ENCODE measurements around the gene ALDH1A2. TPM values are rescaled to one million over a fixed set of nuclear protein-coding genes. Genes with fewer than 3 reads are reported as not detected.
"Not testable (repeated sequence)": the region's sequence is repeated elsewhere in the genome, so short reads cannot be mapped to it uniquely, and the experiment has no call there.

Gene ALDH1A2
- total RNA-seq, 1 donor from 2014 or later: not detected

GRCh38 chr15:58002338-58003126, 63.0 kb downstream of the ALDH1A2 start:
- H3K27me3 Mint-ChIP-seq (ENCODE audit: insufficient read depth): peaks cover 21% of the 10 kb centered on the region
- no peak overlapping the region for H3K27ac Mint-ChIP-seq
- H3K36me3 Mint-ChIP-seq (ENCODE audit: low read depth): no peaks in the 10 kb centered on the region
- H3K4me1 Mint-ChIP-seq (ENCODE audit: low read depth): no peaks in the 10 kb centered on the region
- no peaks in the 10 kb centered on the region for H3K9me3 Mint-ChIP-seq
- no peak for DNase-seq (ENCODE audit: low spot score)
- no peak overlapping the region for H3K4me3 Mint-ChIP-seq
- intact Hi-C loops (cut with micrococcal nuclease): no loop called here

GRCh38 chr15:57999699-58000098, 65.8 kb downstream of the ALDH1A2 start:
- H3K36me3 Mint-ChIP-seq (ENCODE audit: low read depth); H3K4me1 Mint-ChIP-seq (ENCODE audit: low read depth); H3K27ac Mint-ChIP-seq; H3K4me3 Mint-ChIP-seq; intact Hi-C loops (cut with micrococcal nuclease); H3K9me3 Mint-ChIP-seq; DNase-seq (ENCODE audit: low spot score): not testable (repeated sequence)
- H3K27me3 Mint-ChIP-seq (ENCODE audit: insufficient read depth): peaks cover 24% of the 10 kb centered on the region

GRCh38 chr15:57996561-57996960, 69.0 kb downstream of the ALDH1A2 start:
- peaks cover 23% of the 10 kb centered on the region for H3K27me3 Mint-ChIP-seq (ENCODE audit: insufficient read depth)
- H3K9me3 Mint-ChIP-seq: no peaks in the 10 kb centered on the region
- intact Hi-C loops (cut with micrococcal nuclease): no loop called here
- DNase-seq (ENCODE audit: low spot score): no peak
- no peak overlapping the region for H3K4me3 Mint-ChIP-seq
- no peaks in the 10 kb centered on the region for H3K36me3 Mint-ChIP-seq (ENCODE audit: low read depth)
- H3K4me1 Mint-ChIP-seq (ENCODE audit: low read depth): no peaks in the 10 kb centered on the region
- no peak overlapping the region for H3K27ac Mint-ChIP-seq

GRCh38 chr15:57994221-57995049, 71.1 kb downstream of the ALDH1A2 start:
- Mint-ChIP-seq H3K27ac (no peak overlapping the region), H3K27me3 (ENCODE audit: insufficient read depth) (peaks cover 22% of the 10 kb centered on the region), H3K4me1 (ENCODE audit: low read depth) (no peaks in the 10 kb centered on the region), H3K36me3 (ENCODE audit: low read depth) (no peaks in the 10 kb centered on the region), H3K4me3 (no peak overlapping the region), H3K9me3 (no peaks in the 10 kb centered on the region)
- intact Hi-C loops (cut with micrococcal nuclease): no loop called here
- DNase-seq (ENCODE audit: low spot score): no peak

GRCh38 chr15:57993409-57994145, 71.9 kb downstream of the ALDH1A2 start:
- H3K4me1 Mint-ChIP-seq (ENCODE audit: low read depth): no peaks in the 10 kb centered on the region
- intact Hi-C loops (cut with micrococcal nuclease): no loop called here

GRCh38 chr15:57992761-57993355, 72.7 kb downstream of the ALDH1A2 start:
- H3K4me3 Mint-ChIP-seq: no peak overlapping the region

More at GRCh38 chr15:57993409-57994145, 71.9 kb downstream of the ALDH1A2 start:
- Mint-ChIP-seq H3K4me3 (no peak overlapping the region), H3K27ac (no peak overlapping the region), H3K36me3 (ENCODE audit: low read depth) (no peaks in the 10 kb centered on the region), H3K9me3 (no peaks in the 10 kb centered on the region), H3K27me3 (ENCODE audit: insufficient read depth) (peaks cover 20% of the 10 kb centered on the region)
- DNase-seq (ENCODE audit: low spot score): no peak

GRCh38 chr15:57973534-57973933, 92.0 kb downstream of the ALDH1A2 start:
- intact Hi-C loops (cut with micrococcal nuclease): no loop called here
- Mint-ChIP-seq H3K27ac (no peak overlapping the region), H3K36me3 (ENCODE audit: low read depth) (no peaks in the 10 kb centered on the region), H3K4me3 (no peak overlapping the region), H3K27me3 (ENCODE audit: insufficient read depth) (peaks cover 2% of the 10 kb centered on the region), H3K9me3 (no peaks in the 10 kb centered on the region), H3K4me1 (ENCODE audit: low read depth) (no peaks in the 10 kb centered on the region)
- DNase-seq (ENCODE audit: low spot score): no peak

More at GRCh38 chr15:57992761-57993355, 72.7 kb downstream of the ALDH1A2 start:
- H3K27me3 Mint-ChIP-seq (ENCODE audit: insufficient read depth): peaks cover 22% of the 10 kb centered on the region
- no peak for DNase-seq (ENCODE audit: low spot score)
- intact Hi-C loops (cut with micrococcal nuclease): no loop called here
- H3K9me3 Mint-ChIP-seq: no peaks in the 10 kb centered on the region
- no peaks in the 10 kb centered on the region for H3K36me3 Mint-ChIP-seq (ENCODE audit: low read depth)
- no peaks in the 10 kb centered on the region for H3K4me1 Mint-ChIP-seq (ENCODE audit: low read depth)
- no peak overlapping the region for H3K27ac Mint-ChIP-seq

- no peak for DNase-seq (ENCODE audit: low spot score)
- intact Hi-C loops (cut with micrococcal nuclease): no loop called here
- Mint-ChIP-seq H3K27ac (no peak overlapping the region), H3K36me3 (ENCODE audit: low read depth) (no peaks in the 10 kb centered on the region), H3K27me3 (ENCODE audit: insufficient read depth) (peaks cover 2% of the 10 kb centered on the region), H3K4me1 (ENCODE audit: low read depth) (no peaks in the 10 kb centered on the region), H3K9me3 (no peaks in the 10 kb centered on the region), H3K4me3 (no peak overlapping the region)
These were observed 92.6 kb downstream of the ALDH1A2 start for GRCh38 chr15:57972864-57973263.

GRCh38 chr15:57969996-57970395, 95.5 kb downstream of the ALDH1A2 start:
- no peaks in the 10 kb centered on the region for H3K9me3 Mint-ChIP-seq
- no peaks in the 10 kb centered on the region for H3K4me1 Mint-ChIP-seq (ENCODE audit: low read depth)

GRCh38 chr15:57969355-57969754, 96.2 kb downstream of the ALDH1A2 start:
- H3K4me1 Mint-ChIP-seq (ENCODE audit: low read depth): no peaks in the 10 kb centered on the region
- H3K27me3 Mint-ChIP-seq (ENCODE audit: insufficient read depth): no peaks in the 10 kb centered on the region
- no peak for DNase-seq (ENCODE audit: low spot score)
- intact Hi-C loops (cut with micrococcal nuclease): no loop called here
- no peak overlapping the region for H3K4me3 Mint-ChIP-seq
- H3K27ac Mint-ChIP-seq: no peak overlapping the region
- no peaks in the 10 kb centered on the region for H3K9me3 Mint-ChIP-seq
- no peaks in the 10 kb centered on the region for H3K36me3 Mint-ChIP-seq (ENCODE audit: low read depth)

More at GRCh38 chr15:57969996-57970395, 95.5 kb downstream of the ALDH1A2 start:
- Mint-ChIP-seq H3K27me3 (ENCODE audit: insufficient read depth) (no peaks in the 10 kb centered on the region), H3K36me3 (ENCODE audit: low read depth) (no peaks in the 10 kb centered on the region), H3K27ac (no peak overlapping the region), H3K4me3 (no peak overlapping the region)
- intact Hi-C loops (cut with micrococcal nuclease): no loop called here
- DNase-seq (ENCODE audit: low spot score): no peak

GRCh38 chr15:57962887-57963286, 102.6 kb downstream of the ALDH1A2 start:
- no peaks in the 10 kb centered on the region for H3K36me3 Mint-ChIP-seq (ENCODE audit: low read depth)
- peaks cover 10% of the 10 kb centered on the region for H3K27me3 Mint-ChIP-seq (ENCODE audit: insufficient read depth)
- no peaks in the 10 kb centered on the region for H3K4me1 Mint-ChIP-seq (ENCODE audit: low read depth)
- H3K9me3 Mint-ChIP-seq: no peaks in the 10 kb centered on the region
- no peak overlapping the region for H3K4me3 Mint-ChIP-seq
- H3K27ac Mint-ChIP-seq: no peak overlapping the region
- intact Hi-C loops (cut with micrococcal nuclease): no loop called here
- no peak for DNase-seq (ENCODE audit: low spot score)

- no peak for DNase-seq (ENCODE audit: low spot score)
- intact Hi-C loops (cut with micrococcal nuclease): no loop called here
- Mint-ChIP-seq H3K36me3 (ENCODE audit: low read depth) (no peaks in the 10 kb centered on the region), H3K4me1 (ENCODE audit: low read depth) (no peaks in the 10 kb centered on the region), H3K4me3 (no peak overlapping the region), H3K27me3 (ENCODE audit: insufficient read depth) (peaks cover 12% of the 10 kb centered on the region), H3K9me3 (no peaks in the 10 kb centered on the region), H3K27ac (no peak overlapping the region)
These were observed 103.6 kb downstream of the ALDH1A2 start for GRCh38 chr15:57961919-57962318.
